Activated CD4-positive, alpha-beta T cell treated with anti-CD3 and anti-CD28 coated beads for 24 hours (primary cell): ENCODE data around the gene SNCB.

Source experiments
- DNase-seq, 2 donors: peaks; one replicate each; pipeline ENCODE4 v3.0.0-alpha.2; 2020; ENCODE audit warnings: low read depth in 2 of 2

The SNCB gene

DNA sequence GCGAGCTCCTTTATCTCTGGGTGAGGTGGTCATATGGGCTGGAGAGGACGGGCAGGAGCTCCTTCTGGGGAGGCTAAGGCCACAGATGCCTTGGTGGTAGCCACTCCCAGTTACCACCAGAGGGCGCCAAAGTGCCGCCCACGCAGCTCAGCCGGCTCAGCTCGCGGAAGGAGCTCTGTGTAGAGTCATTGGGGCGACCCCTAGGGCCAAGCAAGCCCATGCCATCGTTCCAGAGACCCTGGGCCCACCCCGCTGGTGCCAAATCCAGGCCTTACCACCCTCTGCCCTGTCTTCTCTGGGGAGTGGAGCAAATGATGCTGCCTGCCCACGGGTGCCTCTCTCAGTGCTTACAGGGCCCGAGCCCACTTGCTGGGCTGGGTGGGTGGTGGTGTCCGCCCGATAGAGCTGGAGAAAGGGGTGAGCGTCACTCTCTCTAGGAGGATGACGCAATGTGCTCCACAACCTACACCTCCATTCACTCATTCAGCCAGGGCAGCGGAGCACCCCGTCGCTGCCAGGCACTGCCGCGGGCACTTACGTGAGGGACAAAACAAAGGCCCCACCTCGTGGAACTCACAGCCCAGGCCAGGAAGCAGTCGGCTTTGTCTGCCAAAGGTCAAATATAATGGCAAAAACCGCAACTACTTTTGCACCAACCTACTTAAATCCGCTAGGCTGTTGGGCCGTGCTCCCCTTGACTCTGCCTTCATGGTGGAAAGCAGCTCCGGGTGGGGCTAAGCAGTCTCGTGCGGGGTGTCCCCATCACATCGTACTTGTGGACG, 30.7 kb upstream of the SNCB start:
- peak; percentile 71 to 76 for DNase-seq

DNA sequence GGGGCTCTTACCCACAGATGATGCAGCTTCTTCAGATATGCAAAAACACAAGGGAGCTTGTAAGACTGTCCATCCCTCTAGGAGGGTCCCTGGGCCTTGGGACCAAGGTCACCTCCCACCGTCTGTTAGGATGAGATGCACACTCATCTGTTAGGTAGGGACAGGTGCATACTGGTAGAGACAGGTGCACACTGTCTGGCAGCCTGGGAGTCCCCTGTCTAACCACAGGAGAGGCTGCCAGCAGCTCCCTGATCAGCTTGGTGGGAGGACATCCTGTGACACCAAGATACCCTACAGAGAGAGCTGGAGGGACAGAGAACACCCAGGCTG, 30.2 kb upstream of the SNCB start:
- DNase-seq = no peak

DNA sequence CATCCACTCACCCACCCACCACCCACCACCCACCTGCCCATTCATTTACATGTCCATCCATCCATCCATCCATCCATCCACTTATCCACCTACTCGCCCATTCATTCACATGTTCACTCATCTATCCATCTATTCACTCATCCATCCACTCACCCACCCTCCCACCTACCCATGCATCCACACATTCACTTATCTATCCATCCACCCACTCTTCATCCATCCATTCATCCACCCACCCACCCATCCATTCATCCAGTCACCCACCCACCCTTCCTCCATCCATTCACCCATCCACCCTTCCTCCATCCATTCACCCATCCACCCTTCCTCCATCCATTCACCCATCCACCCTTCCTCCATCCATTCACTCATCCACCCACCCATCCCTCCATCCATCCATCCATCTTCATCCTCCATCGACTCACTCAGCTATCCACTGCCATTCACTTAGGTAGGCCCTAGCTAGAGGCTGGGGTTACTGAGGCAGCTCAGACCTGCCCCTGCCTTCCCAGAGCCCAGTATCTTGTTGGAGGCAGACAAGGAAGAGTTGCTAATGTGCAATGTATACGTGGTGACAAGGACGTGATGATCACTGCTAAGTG, 29.6 kb upstream of the SNCB start:
- DNase-seq = no peak

DNA sequence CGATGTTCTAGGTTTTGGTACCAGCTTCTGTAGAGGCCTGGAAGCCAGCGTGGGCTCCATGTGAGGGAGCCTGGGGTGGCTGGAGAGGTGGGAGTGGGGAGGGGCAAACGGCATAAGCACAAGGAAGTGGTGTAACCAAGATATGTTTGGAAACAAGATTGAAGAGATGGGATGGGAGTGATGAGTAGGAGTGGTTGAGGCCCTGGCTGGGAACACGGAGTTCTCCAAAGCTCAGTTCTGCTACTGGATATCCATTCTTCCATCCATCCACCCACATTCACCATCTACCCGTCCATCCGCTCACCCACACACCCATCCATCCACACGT, 29.1 kb upstream of the SNCB start:
- DNase-seq = no peak

DNA sequence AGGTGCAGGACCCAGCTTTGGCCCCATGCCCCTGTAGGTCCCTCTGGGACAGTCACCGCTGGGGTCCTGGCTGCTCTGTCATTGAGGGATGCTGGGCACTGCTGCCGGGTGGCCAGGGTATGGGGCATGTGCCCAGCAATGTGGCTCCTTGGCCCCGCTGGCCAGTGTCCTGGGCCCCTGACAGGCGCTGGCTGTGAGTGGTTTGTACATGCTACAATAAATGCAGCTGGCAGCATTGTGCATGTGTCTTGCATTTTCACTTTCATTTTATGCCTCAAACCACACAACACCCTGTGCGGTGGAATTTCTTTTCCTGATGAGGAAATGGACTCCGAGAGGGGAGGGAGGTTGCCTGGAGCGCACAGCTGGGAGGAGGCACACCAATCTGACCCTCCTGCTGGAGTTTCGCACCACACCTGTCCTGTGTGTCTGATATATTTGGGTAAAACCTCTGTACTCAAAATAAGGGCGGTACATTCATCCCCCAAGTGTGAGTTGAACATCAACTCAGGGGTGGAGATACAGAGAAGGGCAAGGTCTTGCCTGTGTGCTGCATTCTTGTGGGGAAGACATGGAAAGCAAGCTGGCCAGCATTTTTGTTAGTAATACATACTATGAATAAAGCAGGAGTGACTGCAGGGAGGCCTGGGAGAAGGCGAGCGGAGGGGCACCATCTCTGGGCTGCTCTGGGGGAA, 28.6 kb upstream of the SNCB start:
- DNase-seq = no peak

DNA sequence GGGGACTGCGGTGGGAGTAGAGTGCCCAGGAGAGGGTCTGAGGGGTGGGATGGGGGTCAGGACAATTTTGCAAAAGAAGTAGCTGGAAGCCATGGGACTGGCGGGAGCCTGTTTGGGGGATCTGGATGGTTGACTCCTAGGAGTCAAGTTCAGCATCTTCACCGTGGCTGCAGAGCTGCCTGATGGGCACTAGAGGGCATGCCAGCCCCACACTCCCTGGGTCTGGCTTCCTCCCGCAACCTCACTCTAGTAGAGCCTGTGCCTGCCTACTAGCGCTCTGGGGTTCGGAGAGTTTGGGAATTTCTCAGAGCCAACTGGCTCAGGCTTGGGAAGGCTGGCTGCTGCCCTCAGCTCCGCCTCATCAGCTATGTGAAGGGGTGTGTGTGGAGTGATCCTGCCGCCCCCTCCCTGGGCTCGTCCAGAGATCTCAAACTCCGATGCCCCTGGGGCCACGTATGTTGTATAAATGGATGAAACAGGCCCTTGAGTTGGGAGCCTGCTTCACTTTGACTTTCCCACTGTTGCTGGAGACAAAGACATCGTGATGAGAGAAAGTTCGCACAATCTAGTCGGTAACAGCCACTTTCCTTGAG, 27.8 kb upstream of the SNCB start:
- DNase-seq = peak; percentile 50 to 52

DNA sequence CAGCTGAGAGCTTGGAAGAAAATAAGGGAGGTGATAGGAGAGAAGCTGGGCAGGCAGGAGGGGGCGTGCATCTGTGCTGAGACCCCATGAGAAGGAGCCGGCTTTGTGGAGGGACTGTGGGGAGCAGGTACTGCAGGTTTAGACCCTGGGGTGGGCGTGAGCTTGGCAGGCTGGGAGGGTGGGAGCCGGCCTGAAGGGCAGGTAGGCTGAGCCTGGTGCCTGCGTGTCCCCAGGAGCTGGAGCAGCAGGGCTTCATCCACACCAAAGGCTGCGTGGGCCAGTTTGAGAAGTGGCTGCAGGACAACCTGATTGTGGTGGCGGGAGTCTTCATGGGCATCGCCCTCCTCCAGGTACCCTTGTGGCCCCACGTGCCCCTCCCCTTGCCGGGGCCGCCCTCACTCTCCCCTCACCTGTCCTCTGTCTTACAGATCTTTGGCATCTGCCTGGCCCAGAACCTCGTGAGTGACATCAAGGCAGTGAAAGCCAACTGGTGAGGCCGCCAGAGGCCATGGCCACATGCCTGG, 26.2 kb upstream of the SNCB start:
- DNase-seq = no peak

DNA sequence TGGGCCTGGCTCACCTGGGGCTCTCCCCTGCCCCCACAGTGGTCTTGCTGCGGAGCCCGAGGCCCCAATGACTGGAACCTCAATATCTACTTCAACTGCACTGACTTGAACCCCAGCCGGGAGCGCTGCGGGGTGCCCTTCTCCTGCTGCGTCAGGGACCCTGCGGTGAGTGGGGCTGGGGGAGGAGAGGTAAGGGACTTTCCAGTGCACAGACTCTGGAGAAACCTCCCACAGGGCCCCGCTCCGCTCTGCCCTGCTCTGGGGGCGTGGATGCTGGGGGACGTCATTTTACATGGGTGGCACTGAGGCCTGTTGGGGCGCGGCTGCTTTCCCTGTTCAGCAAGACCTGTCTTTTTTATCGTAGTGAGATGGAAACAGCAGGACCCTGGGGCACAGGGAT, 24.5 kb upstream of the SNCB start:
- no peak for DNase-seq

DNA sequence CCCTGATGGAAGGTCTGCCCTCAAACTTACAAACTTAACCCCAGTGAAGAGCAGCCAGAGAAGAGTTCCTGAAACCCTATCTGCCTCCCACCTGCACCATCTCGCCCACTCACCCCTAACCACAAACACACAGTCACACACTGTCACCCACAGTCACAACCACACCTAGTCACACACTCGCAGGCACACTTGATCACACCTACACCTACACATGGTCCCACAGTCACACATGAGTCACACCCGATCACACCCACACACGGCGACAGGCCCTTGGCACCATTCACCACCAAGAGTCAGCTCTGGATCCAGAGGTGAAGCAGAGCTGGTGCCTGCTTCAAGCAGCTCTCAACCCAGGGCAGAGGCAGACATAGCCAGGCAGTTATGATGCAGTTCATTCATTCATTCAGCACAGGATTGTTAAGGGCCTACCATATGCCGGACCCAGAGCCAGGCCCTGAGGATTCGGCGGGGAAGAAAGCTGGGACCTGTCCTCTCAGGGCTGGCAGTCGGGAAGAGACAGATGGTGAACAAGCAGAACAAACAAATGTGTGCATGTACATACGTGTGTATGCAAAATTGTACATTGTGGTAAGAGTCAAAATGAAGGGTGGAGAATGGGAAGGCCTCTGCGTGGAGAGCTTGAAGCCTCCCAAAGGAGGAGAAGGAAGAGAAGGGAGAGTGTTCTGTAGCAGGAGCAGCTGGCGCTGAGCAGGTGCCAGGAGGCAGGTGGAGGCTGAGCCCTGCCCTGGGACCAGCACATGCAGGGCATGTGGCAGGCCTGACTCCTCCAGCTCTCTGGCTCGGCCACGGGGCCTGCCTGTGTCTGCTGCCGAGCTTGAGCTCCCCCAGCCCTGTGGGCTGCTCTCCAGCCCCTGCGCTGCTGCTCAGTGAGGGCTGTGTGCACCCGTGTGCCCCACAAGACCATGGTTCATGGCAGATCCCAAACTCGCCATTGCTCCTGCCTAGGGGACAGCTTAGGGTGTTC, 23.4 kb upstream of the SNCB start:
- DNase-seq = peak; percentile 72 to 76

DNA sequence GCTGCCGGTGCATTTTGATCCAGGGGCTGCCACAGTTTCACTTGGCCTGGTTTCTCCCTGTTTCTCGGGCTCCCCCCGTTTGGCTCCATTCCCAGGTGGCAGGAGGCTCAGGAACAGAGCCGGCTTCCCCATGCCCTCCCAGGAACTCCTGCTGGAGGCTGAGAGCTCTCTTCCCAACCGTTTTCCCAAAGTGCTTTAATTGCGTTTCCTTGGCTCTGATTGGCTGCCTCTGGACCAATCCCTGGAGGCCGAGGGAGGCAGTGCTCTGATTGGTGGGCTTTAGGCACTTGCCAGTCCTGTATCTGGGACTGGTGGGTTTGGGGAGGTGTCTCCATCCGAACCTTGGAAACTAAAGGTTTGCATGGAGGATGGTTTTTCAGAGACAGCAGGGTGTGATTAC, 21.8 kb upstream of the SNCB start:
- no peak for DNase-seq

DNA sequence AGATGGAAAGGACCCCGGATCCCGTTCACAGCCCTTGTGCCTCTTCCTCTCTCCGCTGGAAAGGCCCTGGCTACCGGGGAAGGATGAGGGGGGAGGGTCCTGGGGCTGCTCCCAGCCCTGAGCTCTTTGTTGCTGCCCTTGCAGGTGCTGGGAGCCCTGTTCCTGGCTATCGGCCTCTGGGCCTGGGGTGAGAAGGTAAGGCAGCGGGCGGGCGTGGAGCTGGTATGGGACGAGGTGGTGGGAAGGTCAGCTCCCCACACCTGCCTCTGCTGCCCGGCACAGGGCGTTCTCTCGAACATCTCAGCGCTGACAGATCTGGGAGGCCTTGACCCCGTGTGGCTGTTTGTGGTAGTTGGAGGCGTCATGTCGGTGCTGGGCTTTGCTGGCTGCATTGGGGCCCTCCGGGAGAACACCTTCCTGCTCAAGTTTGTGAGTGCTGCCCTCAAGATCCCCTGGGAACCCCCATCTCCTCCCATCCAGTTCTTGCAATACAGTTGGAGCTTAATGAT, 21.2 kb upstream of the SNCB start:
- DNase-seq = no peak

DNA sequence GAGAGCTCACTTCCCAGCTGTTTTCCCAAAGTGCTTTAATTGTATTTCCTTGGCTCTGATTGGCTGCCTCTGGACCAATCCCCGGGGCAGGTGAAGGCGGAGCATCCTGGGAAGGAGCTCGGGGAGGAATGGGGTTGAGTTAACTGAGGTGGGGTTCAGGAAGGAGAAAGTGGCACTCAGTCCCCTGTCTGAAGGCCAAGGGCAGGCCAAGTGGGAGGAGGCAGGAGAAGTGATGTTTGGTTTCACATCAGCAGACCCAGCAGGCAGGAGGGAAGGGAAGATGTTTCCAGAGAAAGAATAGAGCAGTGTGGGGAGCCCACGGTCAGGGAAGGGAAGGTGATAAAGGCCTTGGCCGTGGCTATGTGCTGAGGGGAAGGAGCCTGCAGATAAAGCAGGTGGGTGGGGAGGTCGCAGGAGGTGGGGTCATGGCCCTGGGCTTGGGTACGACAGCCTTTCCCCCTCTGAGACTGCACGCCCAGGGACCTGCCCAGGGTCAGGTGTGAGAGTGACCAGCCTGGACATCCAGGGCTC, 20.1 kb upstream of the SNCB start:
- no peak for DNase-seq

DNA sequence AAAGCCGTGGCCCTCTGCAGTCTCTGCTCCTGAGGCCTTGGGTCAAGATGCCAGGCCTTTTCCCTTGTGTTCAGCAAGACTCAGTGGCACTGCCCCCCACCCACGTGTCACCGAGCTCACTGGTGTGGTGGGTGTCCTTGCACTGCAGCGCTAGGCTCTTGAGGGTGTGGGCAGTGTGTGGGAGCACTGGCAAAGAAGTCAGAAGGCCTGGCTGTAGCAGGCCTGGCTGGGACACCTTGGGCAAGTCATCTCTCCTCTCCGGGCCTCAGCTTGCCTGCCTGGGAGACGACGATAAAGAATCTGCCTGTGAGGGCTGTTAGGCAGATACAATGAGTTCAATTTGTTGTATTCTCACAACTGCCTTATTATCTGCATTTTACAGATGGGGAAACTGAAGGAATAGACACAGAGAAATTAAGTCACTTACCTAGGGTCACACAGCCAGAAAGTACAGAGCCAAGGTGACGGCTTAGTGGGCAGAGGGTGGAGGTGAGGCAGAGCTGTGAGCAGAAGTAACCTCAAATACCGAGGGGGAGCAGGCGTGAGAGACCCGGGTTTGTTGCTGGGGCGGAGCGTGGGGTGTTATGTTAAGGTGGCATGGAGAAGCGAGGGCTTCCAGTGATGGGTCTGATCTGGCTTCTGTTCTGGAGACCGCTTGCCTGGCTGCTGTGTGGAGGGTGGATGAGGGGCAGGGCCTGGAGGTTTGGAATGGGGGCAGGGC, 18.3 kb upstream of the SNCB start:
- no peak for DNase-seq

DNA sequence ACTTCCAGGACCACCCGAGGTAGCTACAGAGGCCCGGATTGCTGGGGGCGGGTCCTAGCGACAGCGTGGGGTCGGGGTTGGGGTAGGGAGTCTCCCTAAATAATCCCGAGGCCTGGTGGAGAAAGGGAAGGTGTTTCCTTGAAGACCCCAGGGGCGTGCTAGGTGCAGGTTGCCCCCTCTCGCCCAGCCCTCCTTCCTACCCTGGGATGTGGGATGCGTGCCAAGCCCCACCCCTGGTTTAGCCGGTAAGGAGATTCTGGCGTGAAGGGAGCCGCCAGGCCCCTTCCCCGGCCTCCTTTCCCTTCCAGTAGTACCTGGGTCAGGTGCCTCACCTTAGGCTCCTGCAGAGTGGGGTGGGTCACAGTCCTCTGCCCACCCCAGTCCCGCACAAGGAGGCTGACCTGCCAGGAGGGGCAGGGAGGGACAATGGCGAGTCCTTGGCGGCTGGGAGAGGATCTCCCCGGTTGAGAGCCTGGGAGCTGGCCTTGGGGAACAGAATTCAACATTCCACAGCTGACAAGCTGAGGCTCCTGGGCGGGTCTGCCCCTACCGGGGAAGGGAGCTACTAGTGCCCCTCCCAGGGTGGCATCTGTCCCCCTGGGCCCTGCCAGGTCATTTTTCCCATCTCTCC, 17.6 kb upstream of the SNCB start:
- no peak for DNase-seq

DNA sequence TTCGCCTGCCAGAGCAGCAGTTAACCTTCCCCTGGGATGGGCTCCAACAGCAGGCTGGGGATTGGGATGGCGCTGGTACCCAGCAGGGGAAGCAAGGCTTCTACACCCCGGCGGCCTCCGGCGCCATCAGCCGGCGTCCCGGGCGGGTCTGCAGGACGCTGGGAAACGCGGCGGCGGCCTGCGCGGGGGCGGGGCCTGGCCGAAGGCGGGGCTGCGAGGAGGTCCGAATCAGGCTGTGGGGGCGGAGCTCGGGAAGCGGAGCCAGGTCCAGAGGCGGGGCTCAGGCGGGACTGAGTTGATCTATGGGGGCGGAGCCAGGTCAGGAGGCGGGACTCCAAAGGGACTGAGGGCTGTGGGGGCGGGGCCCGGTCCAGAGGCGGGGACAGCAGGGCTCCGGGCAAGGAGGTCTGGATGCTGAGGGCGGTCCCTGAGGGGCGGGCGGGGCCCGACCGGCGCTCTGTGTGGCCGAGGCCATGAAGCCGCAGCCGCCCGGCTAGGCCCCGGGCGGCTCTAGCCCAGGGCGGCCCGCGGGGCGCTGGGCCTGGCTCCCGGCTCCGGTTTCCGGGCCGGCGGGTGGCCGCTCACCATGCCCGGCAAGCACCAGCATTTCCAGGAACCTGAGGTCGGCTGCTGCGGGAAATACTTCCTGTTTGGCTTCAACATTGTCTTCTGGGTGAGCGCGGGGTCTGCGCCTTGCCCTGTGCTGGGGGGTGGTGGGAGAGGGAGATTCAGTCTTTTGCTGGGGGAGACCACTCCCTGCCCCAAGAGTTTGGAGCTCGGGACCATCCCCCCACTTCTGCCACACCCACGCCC, 16.9 kb upstream of the SNCB start, which contains the start of gene TSPAN17:
TSS of gene TSPAN17 (plus strand) at position 455 of the 813 bp plus-strand sequence. CDS start at position 587, 132 bp downstream.
- DNase-seq = peak; percentile 99 to 100

DNA sequence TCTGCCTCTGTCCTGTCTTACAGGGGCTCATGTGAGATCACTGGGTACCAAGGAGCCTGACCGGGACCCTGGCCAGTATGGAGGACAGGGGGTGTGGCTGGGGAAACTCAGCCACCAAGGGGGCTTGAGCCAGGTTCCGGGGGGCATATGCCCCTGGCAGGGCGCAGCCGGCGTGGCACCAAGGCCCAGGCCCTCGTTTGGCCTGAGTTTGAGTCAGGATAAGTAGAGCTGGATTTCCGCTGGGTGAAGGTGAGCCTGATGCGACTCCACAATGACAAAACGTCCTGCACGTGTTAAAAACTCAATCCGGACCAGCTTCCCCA, 16.3 kb upstream of the SNCB start:
- no peak for DNase-seq

DNA sequence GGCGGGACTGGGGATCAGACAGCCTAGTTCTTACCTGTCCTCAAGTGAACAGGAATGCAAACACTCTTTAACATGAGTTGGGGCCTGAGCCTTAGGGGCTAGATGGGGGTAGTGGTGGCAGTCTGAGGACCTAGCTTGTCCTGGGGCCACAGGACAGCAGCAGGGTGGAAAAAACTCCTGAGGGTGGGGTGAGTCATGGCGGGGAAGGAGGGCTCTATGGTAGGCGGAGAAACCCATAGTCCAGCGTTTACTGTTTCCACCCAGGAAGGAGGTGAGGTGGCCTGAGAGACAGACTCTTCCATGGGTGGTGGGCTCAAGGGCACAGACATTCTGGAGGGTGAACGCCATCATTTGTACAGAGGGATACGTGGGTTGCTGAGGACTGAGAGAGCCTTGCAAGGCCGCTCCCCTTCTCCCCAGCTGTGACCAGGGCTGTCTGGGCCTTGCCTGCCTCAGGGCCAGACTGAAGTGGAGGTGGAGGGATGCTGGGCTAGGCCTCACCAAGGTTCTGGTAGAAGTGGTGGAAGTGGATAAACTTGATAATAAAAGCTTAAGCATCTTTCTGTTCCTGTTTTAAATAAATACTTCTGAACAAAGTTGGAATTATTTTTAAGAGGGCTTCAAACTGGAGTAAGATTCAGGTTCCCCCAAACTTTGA, 15.8 kb upstream of the SNCB start:
- DNase-seq = no peak

DNA sequence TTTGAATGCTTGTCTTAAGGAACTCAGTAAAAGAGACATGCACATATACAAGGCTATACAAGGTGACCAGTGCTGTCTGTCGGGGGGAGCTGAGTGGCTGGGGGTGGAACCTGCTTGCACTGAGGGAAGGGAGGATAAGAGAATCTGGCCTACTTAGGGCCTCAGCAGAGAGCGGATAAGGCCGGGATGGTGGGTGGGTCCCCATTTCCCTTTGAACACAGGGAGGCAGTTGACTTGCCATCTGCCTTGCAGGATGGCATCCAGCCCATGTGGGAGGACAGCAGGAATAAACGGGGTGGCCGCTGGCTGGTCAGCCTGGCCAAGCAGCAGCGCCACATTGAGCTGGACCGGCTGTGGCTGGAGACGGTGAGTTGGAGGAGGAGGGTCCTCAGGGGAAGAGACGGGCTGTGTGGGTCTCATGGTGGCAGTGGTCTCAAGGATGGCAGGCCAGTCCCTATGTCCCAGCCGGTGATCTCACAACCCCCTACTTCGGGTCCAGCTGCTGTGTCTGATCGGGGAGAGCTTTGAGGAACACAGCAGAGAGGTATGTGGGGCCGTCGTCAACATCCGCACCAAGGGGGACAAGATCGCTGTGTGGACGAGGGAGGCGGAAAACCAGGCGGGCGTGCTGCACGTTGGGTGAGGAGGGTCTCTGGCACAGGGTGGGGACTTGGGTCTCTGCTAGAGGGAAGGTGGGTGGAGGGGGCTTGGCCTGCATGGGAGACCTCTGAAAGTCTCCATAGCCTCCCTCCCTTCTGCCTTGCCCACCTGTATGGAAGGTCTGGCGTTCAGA, 14.7 kb upstream of the SNCB start:
- DNase-seq = no peak
